ENCODE results near the gene AUTS2.

Gene AUTS2

GRCh38 chr7:70751895-70752294, 1153.6 kb downstream of the AUTS2 start:
- Histone ChIP-seq H3K4me1 (ENCODE audit: control insufficient read depth in 1 of 2, insufficient read depth in 2 of 2, low read length in 2 of 2) (peaks cover 0 to 8% of the 10 kb centered on the region in 2 donors), H3K36me3 (ENCODE audit: control insufficient read depth in 1 of 2, insufficient read depth in 2 of 2, low read length in 2 of 2) (no peaks in the 10 kb centered on the region), H3K4me3 (ENCODE audit: low read depth in 1 of 2, low read length in 2 of 2) (no peak overlapping the region), H3K9ac (ENCODE audit: low read depth in 1 of 2, low read length in 2 of 2) (no peak overlapping the region), H3K9me3 (ENCODE audit: control insufficient read depth in 1 of 2, low read length in 2 of 2) (no peaks in the 10 kb centered on the region), H3K27me3 (ENCODE audit: control insufficient read depth in 1 of 2, insufficient read depth in 2 of 2, low read length in 2 of 2) (no peaks in the 10 kb centered on the region), H3K27ac (ENCODE audit: low read depth, low read length) (no peak overlapping the region)

GRCh38 chr7:70752794-70753241, 1154.5 kb downstream of the AUTS2 start:
- H3K27me3 ChIP-seq (ENCODE audit: control insufficient read depth in 1 of 2, insufficient read depth in 2 of 2, low read length in 2 of 2), result no peaks in the 10 kb centered on the region
- H3K4me3 ChIP-seq (ENCODE audit: low read depth in 1 of 2, low read length in 2 of 2), result no peak overlapping the region
- H3K9me3 ChIP-seq (ENCODE audit: control insufficient read depth in 1 of 2, low read length in 2 of 2), result no peaks in the 10 kb centered on the region
- H3K4me1 ChIP-seq (ENCODE audit: control insufficient read depth in 1 of 2, insufficient read depth in 2 of 2, low read length in 2 of 2), result peaks cover 0 to 8% of the 10 kb centered on the region in 2 donors
- no peaks in the 10 kb centered on the region for H3K36me3 ChIP-seq (ENCODE audit: control insufficient read depth in 1 of 2, insufficient read depth in 2 of 2, low read length in 2 of 2)
- no peak overlapping the region for H3K9ac ChIP-seq (ENCODE audit: low read depth in 1 of 2, low read length in 2 of 2)
- no peak overlapping the region for H3K27ac ChIP-seq (ENCODE audit: low read depth, low read length)

DNA sequence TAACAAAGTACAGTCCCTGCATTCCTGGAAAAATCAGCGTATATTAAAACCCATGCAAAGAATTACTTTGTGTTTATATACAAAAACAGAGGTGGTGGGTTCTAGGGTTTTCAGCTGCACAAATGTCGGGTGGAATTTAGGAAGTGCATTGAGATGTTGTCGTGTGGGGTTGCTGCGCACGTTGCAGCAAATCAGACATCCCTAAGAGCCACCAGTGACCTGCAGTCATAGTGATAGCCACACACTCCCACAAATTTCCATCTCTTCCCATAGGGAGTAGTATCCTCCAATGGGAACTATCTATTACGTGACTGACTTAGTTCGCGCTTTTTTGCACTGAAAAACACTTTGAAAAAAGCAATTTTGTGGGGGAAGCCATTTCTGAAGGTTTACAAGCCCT, 1158.5 kb downstream of the AUTS2 start:
- Histone ChIP-seq H3K27ac (ENCODE audit: low read depth, low read length) (no peak overlapping the region), H3K4me3 (ENCODE audit: low read depth in 1 of 2, low read length in 2 of 2) (no peak overlapping the region), H3K27me3 (ENCODE audit: control insufficient read depth in 1 of 2, insufficient read depth in 2 of 2, low read length in 2 of 2) (no peaks in the 10 kb centered on the region), H3K4me1 (ENCODE audit: control insufficient read depth in 1 of 2, insufficient read depth in 2 of 2, low read length in 2 of 2) (peaks cover 0 to 8% of the 10 kb centered on the region in 2 donors), H3K9ac (ENCODE audit: low read depth in 1 of 2, low read length in 2 of 2) (no peak overlapping the region), H3K36me3 (ENCODE audit: control insufficient read depth in 1 of 2, insufficient read depth in 2 of 2, low read length in 2 of 2) (no peaks in the 10 kb centered on the region), H3K9me3 (ENCODE audit: control insufficient read depth in 1 of 2, low read length in 2 of 2) (no peaks in the 10 kb centered on the region)

DNA sequence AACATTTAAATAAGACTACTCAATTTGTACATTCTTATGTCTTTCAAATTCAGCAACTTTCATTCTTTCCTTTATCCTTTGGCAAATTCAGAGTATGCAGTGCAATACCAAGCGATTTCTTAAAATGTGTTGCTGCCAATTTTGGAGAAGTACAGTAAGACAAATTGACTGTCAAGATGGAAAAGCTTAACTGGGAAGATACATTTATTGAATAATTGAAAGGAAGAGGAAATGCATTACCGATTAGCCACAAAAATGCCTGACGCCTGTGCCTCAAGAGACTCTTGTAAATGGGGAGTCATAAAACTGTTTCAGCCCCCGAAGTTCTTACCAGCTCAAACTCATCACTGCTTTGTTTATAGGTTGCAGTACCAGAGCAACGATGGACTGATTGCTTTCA, 1160.4 kb downstream of the AUTS2 start:
- Histone ChIP-seq H3K27ac (ENCODE audit: low read depth, low read length) (no peak overlapping the region), H3K36me3 (ENCODE audit: control insufficient read depth in 1 of 2, insufficient read depth in 2 of 2, low read length in 2 of 2) (peaks cover 0 to 4% of the 10 kb centered on the region in 2 donors), H3K4me3 (ENCODE audit: low read depth in 1 of 2, low read length in 2 of 2) (no peak overlapping the region), H3K9ac (ENCODE audit: low read depth in 1 of 2, low read length in 2 of 2) (no peak overlapping the region), H3K4me1 (ENCODE audit: control insufficient read depth in 1 of 2, insufficient read depth in 2 of 2, low read length in 2 of 2) (no peaks in the 10 kb centered on the region), H3K9me3 (ENCODE audit: control insufficient read depth in 1 of 2, low read length in 2 of 2) (no peaks in the 10 kb centered on the region), H3K27me3 (ENCODE audit: control insufficient read depth in 1 of 2, insufficient read depth in 2 of 2, low read length in 2 of 2) (no peaks in the 10 kb centered on the region)

DNA sequence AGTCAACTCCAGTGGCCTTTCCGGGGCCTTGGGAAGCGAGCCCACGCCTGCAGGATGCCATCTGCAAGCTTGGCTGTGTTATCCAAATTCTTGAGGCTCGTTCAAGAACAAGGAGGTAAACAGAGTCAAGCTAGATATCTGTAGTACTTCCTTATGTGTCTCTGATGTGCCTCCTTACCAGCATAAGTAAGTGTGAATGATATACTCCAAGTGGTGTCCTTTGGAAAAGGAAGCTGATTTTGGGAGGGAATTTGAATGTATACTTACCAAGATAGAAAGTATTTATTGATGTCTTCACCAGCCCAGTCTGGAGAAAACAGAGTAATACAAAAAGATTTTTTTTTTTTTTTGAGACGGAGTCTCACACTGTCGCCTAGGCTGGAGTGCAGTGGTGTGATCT, 1161.4 kb downstream of the AUTS2 start:
- no peaks in the 10 kb centered on the region for H3K9me3 ChIP-seq (ENCODE audit: control insufficient read depth in 1 of 2, low read length in 2 of 2)
- H3K9ac ChIP-seq (ENCODE audit: low read depth in 1 of 2, low read length in 2 of 2), result no peak overlapping the region

DNA sequence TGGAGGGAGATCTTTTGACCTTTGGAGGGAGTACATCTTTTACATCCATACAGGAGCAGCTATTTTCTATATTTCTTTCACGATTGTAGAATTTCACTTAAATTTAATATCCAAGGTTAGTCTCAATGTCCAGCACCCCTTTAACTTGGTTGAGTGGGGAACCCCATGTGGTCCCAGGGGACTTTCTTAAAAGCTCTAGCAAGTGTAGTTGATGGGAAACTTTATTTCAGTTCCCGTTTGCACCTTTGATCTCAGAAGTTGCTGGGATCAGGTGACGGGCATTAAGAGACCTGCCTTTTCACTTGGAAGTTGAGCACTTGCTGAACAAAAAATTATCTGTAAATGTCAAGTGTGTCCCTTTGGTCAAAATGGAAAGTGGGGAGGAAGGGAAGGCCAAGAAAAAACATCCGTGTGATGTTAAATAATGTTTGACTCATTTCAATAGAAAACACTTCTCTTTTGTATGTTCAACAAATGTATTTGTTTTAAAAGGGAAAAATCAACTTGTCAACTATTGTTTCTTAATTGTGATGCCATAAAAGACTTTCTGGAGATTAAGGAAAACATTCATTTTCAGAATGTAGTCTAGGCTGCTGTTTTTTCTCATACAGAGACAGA, 1163.5 kb downstream of the AUTS2 start:
- H3K9me3 ChIP-seq (ENCODE audit: control insufficient read depth in 1 of 2, low read length in 2 of 2), result no peaks in the 10 kb centered on the region
- H3K36me3 ChIP-seq (ENCODE audit: control insufficient read depth in 1 of 2, insufficient read depth in 2 of 2, low read length in 2 of 2), result peaks cover 0 to 23% of the 10 kb centered on the region in 2 donors
- no peak overlapping the region for H3K9ac ChIP-seq (ENCODE audit: low read depth in 1 of 2, low read length in 2 of 2)
- no peaks in the 10 kb centered on the region for H3K4me1 ChIP-seq (ENCODE audit: control insufficient read depth in 1 of 2, insufficient read depth in 2 of 2, low read length in 2 of 2)
- no peak overlapping the region for H3K4me3 ChIP-seq (ENCODE audit: low read depth in 1 of 2, low read length in 2 of 2)
- H3K27me3 ChIP-seq (ENCODE audit: control insufficient read depth in 1 of 2, insufficient read depth in 2 of 2, low read length in 2 of 2), result no peaks in the 10 kb centered on the region
- H3K27ac ChIP-seq (ENCODE audit: low read depth, low read length), result no peak overlapping the region

More for the DNA sequence above, 1161.4 kb downstream of the AUTS2 start:
- no peak overlapping the region for H3K27ac ChIP-seq (ENCODE audit: low read depth, low read length)
- H3K4me1 ChIP-seq (ENCODE audit: control insufficient read depth in 1 of 2, insufficient read depth in 2 of 2, low read length in 2 of 2), result no peaks in the 10 kb centered on the region
- no peak overlapping the region for H3K4me3 ChIP-seq (ENCODE audit: low read depth in 1 of 2, low read length in 2 of 2)
- peaks cover 0 to 4% of the 10 kb centered on the region in 2 donors for H3K36me3 ChIP-seq (ENCODE audit: control insufficient read depth in 1 of 2, insufficient read depth in 2 of 2, low read length in 2 of 2)
- H3K27me3 ChIP-seq (ENCODE audit: control insufficient read depth in 1 of 2, insufficient read depth in 2 of 2, low read length in 2 of 2), result no peaks in the 10 kb centered on the region

DNA sequence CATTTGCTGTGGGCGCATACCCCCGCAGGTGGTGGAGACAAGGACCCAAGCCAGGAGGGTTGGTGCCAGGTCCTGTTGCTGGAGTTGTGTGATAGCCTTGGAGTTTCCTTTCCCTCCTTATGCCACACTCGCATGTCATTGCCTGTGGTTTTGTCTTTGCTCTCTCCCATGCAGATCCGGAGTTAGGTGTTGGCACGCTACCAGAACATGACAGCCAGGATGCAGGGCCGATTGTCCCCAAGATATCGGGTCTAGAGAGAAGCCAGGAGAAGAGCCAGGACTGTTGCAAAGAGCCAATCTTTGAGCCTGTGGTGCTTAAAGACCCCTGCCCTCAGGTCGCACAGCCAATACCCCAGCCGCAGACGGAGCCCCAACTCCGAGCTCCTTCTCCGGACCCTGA, 1164.4 kb downstream of the AUTS2 start:
- H3K27me3 ChIP-seq (ENCODE audit: control insufficient read depth in 1 of 2, insufficient read depth in 2 of 2, low read length in 2 of 2), result no peaks in the 10 kb centered on the region
- no peak overlapping the region for H3K4me3 ChIP-seq (ENCODE audit: low read depth in 1 of 2, low read length in 2 of 2)
- H3K27ac ChIP-seq (ENCODE audit: low read depth, low read length), result no peak overlapping the region
- H3K4me1 ChIP-seq (ENCODE audit: control insufficient read depth in 1 of 2, insufficient read depth in 2 of 2, low read length in 2 of 2), result no peaks in the 10 kb centered on the region
- H3K36me3 ChIP-seq (ENCODE audit: control insufficient read depth in 1 of 2, insufficient read depth in 2 of 2, low read length in 2 of 2), result peaks cover 0 to 23% of the 10 kb centered on the region in 2 donors
- H3K9me3 ChIP-seq (ENCODE audit: control insufficient read depth in 1 of 2, low read length in 2 of 2), result no peaks in the 10 kb centered on the region
- no peak overlapping the region for H3K9ac ChIP-seq (ENCODE audit: low read depth in 1 of 2, low read length in 2 of 2)

- H3K4me3 ChIP-seq (ENCODE audit: low read depth in 1 of 2, low read length in 2 of 2), result no peak overlapping the region
Measured at GRCh38 chr7:70763961-70764691, 1165.9 kb downstream of the AUTS2 start.

GRCh38 chr7:70764701-70765208, 1166.5 kb downstream of the AUTS2 start:
- H3K27ac ChIP-seq (ENCODE audit: low read depth, low read length), result no peak overlapping the region
- no peaks in the 10 kb centered on the region for H3K9me3 ChIP-seq (ENCODE audit: control insufficient read depth in 1 of 2, low read length in 2 of 2)
- no peaks in the 10 kb centered on the region for H3K4me1 ChIP-seq (ENCODE audit: control insufficient read depth in 1 of 2, insufficient read depth in 2 of 2, low read length in 2 of 2)
- no peak overlapping the region for H3K4me3 ChIP-seq (ENCODE audit: low read depth in 1 of 2, low read length in 2 of 2)
- no peak overlapping the region for H3K9ac ChIP-seq (ENCODE audit: low read depth in 1 of 2, low read length in 2 of 2)
- H3K27me3 ChIP-seq (ENCODE audit: control insufficient read depth in 1 of 2, insufficient read depth in 2 of 2, low read length in 2 of 2), result no peaks in the 10 kb centered on the region
- peaks cover 0 to 26% of the 10 kb centered on the region in 2 donors for H3K36me3 ChIP-seq (ENCODE audit: control insufficient read depth in 1 of 2, insufficient read depth in 2 of 2, low read length in 2 of 2)

More at GRCh38 chr7:70763961-70764691, 1165.9 kb downstream of the AUTS2 start:
- no peaks in the 10 kb centered on the region for H3K27me3 ChIP-seq (ENCODE audit: control insufficient read depth in 1 of 2, insufficient read depth in 2 of 2, low read length in 2 of 2)
- no peak overlapping the region for H3K9ac ChIP-seq (ENCODE audit: low read depth in 1 of 2, low read length in 2 of 2)
- peaks cover 0 to 26% of the 10 kb centered on the region in 2 donors for H3K36me3 ChIP-seq (ENCODE audit: control insufficient read depth in 1 of 2, insufficient read depth in 2 of 2, low read length in 2 of 2)
- no peak overlapping the region for H3K27ac ChIP-seq (ENCODE audit: low read depth, low read length)
- H3K9me3 ChIP-seq (ENCODE audit: control insufficient read depth in 1 of 2, low read length in 2 of 2), result no peaks in the 10 kb centered on the region
- H3K4me1 ChIP-seq (ENCODE audit: control insufficient read depth in 1 of 2, insufficient read depth in 2 of 2, low read length in 2 of 2), result no peaks in the 10 kb centered on the region

DNA sequence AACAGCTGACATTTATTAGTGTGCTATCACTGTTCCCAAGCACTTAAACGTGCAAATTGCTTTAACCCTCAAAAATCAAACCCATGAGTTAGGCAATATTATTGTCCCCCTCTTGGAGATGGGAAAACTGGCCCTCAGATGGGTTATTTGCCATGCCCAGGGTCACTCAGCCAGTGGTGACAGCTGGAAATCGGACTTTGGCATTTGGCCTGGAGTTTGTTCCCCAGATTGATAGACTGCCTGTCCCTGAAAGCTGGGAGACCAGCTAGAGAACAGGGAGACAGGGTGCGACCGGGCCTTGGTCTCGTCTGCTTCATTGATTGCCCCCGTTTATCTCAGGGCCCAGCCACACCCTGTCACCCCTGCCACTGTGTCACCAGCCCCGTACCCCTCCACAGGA, 1167.4 kb downstream of the AUTS2 start:
- Histone ChIP-seq H3K27ac (ENCODE audit: low read depth, low read length) (no peak overlapping the region), H3K27me3 (ENCODE audit: control insufficient read depth in 1 of 2, insufficient read depth in 2 of 2, low read length in 2 of 2) (no peaks in the 10 kb centered on the region), H3K4me3 (ENCODE audit: low read depth in 1 of 2, low read length in 2 of 2) (no peak overlapping the region), H3K9me3 (ENCODE audit: control insufficient read depth in 1 of 2, low read length in 2 of 2) (no peaks in the 10 kb centered on the region), H3K9ac (ENCODE audit: low read depth in 1 of 2, low read length in 2 of 2) (no peak overlapping the region), H3K36me3 (ENCODE audit: control insufficient read depth in 1 of 2, insufficient read depth in 2 of 2, low read length in 2 of 2) (peaks cover 0 to 26% of the 10 kb centered on the region in 2 donors), H3K4me1 (ENCODE audit: control insufficient read depth in 1 of 2, insufficient read depth in 2 of 2, low read length in 2 of 2) (no peaks in the 10 kb centered on the region)
